ENCODE measurements around the gene RIMBP2.

RIMBP2 gene

GRCh38 chr12:130438243-130438620 lies 277.9 kb downstream of the RIMBP2 start:
- no peak for DNase-seq (ENCODE audit: low read depth)

- no peak for DNase-seq (ENCODE audit: low read depth)
Observed at GRCh38 chr12:130437555-130438242, 278.4 kb downstream of the RIMBP2 start.

GRCh38 chr12:130436741-130437501 lies 279.2 kb downstream of the RIMBP2 start:
- no peak for DNase-seq (ENCODE audit: low read depth)

GRCh38 chr12:130435826-130436225 lies 280.3 kb downstream of the RIMBP2 start:
- DNase-seq (ENCODE audit: low read depth) = no peak

- DNase-seq (ENCODE audit: low read depth) = no peak
Observed at GRCh38 chr12:130435331-130435730, 280.8 kb downstream of the RIMBP2 start.

- no peak for DNase-seq (ENCODE audit: low read depth)
Observed at GRCh38 chr12:130434560-130434959, 281.5 kb downstream of the RIMBP2 start.

- DNase-seq (ENCODE audit: low read depth) = no peak
Observed at GRCh38 chr12:130433834-130434233, 282.3 kb downstream of the RIMBP2 start.

GRCh38 chr12:130433411-130433810 lies 282.7 kb downstream of the RIMBP2 start:
- DNase-seq (ENCODE audit: low read depth) = no peak

- DNase-seq (ENCODE audit: low read depth) = no peak
Observed at GRCh38 chr12:130431176-130431575, 284.9 kb downstream of the RIMBP2 start.

GRCh38 chr12:130429656-130430505 lies 286.2 kb downstream of the RIMBP2 start:
- DNase-seq (ENCODE audit: low read depth) = no peak

GRCh38 chr12:130428116-130428515 lies 288.0 kb downstream of the RIMBP2 start:
- DNase-seq (ENCODE audit: low read depth) = no peak

- DNase-seq (ENCODE audit: low read depth) = no peak
Observed at GRCh38 chr12:130427381-130427887, 288.7 kb downstream of the RIMBP2 start.

GRCh38 chr12:130425698-130426245 lies 290.3 kb downstream of the RIMBP2 start:
- DNase-seq (ENCODE audit: low read depth) = no peak

- DNase-seq (ENCODE audit: low read depth) = no peak
Observed at GRCh38 chr12:130424858-130425697, 291.0 kb downstream of the RIMBP2 start.

GRCh38 chr12:130423991-130424857 lies 291.9 kb downstream of the RIMBP2 start:
- no peak for DNase-seq (ENCODE audit: low read depth)

GRCh38 chr12:130423136-130423535 lies 293.0 kb downstream of the RIMBP2 start:
- no peak for DNase-seq (ENCODE audit: low read depth)

GRCh38 chr12:130422676-130423075 lies 293.4 kb downstream of the RIMBP2 start:
- no peak for DNase-seq (ENCODE audit: low read depth)

GRCh38 chr12:130421896-130422295 lies 294.2 kb downstream of the RIMBP2 start:
- DNase-seq (ENCODE audit: low read depth) = no peak

- DNase-seq (ENCODE audit: low read depth) = no peak
Observed at GRCh38 chr12:130420071-130420470, 296.0 kb downstream of the RIMBP2 start.

GRCh38 chr12:130419116-130419515 lies 297.0 kb downstream of the RIMBP2 start:
- DNase-seq (ENCODE audit: low read depth) = no peak

All from amniotic epithelial cell (primary cell).